ENCODE data around the gene PRKAG2. TPM values are rescaled to one million over a fixed set of nuclear protein-coding genes. Genes with fewer than 3 reads are reported as not detected.

PRKAG2 gene
- total RNA-seq, 1 donor from 2014 or later, result 130 TPM

DNA sequence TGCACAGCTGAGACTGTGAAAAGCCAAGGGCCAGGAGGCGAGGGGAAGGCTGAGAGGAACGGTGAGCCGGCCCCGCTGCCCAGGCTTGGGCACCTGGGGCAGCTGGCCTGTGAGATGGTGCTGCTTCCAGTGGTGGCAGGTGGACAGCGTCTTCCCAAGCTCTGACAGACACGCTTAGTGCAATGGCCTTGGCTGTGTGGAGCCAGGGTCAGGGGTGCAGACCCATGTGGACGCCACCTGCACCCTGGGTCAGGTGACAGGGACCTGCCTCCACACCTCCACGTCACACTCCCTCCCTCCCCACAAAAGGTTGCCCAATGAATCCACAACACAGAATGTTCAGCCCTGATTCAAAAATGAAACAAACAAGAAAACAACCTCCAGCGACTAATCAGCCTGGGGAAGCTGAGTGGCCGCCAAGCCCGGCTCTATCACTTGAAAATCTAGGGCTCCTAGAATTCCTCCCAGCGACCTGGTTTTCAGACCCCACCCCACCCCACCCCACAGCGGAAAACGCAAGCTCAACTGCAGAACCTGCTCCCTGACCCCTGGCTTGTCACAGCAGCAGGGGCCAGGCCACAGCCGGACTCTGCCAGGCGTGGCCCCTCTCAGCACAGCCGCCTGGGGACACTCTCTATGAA, 54.3 kb downstream of the PRKAG2 start:
- Histone ChIP-seq H3K36me3 (no peaks in the 10 kb centered on the region), H3K4me3 (peak overlapping the region; percentile 11), H3K27me3 (ENCODE audit: low read depth) (no peaks in the 10 kb centered on the region), H3K27ac (replicated peaks) (peak overlapping the region; percentile 3), H3K4me1 (peaks cover 47% of the 10 kb centered on the region), H3K9me3 (replicated peaks) (no peaks in the 10 kb centered on the region)
- TF ChIP-seq, protein P1, sequence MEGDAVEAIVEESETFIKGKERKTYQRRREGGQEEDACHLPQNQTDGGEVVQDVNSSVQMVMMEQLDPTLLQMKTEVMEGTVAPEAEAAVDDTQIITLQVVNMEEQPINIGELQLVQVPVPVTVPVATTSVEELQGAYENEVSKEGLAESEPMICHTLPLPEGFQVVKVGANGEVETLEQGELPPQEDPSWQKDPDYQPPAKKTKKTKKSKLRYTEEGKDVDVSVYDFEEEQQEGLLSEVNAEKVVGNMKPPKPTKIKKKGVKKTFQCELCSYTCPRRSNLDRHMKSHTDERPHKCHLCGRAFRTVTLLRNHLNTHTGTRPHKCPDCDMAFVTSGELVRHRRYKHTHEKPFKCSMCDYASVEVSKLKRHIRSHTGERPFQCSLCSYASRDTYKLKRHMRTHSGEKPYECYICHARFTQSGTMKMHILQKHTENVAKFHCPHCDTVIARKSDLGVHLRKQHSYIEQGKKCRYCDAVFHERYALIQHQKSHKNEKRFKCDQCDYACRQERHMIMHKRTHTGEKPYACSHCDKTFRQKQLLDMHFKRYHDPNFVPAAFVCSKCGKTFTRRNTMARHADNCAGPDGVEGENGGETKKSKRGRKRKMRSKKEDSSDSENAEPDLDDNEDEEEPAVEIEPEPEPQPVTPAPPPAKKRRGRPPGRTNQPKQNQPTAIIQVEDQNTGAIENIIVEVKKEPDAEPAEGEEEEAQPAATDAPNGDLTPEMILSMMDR (IDR thresholded peaks at IDR 0.05; ENCODE audit: borderline replicate concordance), result no peak
- intact Hi-C loops (cut with micrococcal nuclease), result no loop called here
- DNase-seq, result no peak

DNA sequence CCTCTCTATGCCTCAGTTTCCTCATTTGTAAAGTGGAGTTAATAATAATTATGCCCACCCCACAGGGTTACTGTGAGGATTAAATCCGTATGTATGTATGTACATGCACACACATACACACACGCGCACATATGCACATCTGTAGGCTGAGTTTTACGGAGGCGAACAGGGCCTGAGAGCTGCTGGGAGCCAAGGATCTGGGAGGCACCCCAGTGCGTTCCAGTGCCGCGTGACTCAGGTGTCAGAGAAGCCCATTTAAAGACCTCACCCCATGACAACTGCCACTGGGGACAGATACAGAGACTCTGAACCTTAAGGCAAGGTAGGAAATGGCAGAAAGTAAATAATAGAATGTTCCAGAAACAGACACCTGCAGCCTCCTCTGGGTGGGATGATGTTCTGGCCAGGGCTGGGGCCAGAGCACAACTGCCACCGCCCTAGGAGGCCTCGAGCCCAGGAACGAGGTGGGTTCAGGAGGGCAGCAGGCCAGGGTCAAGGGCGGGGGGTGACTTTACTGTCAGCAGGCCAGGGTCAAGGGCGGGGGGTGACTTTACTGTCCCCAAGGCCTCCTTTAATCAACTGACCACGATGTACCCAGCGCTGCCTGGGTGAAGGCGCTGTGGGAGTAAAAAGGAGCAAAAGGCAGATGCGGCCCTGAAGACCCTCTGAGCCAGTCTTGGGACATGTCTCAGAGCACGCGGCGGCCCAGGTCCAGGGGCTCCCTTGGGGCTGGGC, 54.9 kb downstream of the PRKAG2 start:
- TF ChIP-seq, protein P1 (IDR thresholded peaks at IDR 0.05; ENCODE audit: borderline replicate concordance), result no peak
- intact Hi-C loops (cut with micrococcal nuclease), result no loop called here
- peaks cover 47% of the 10 kb centered on the region for H3K4me1 ChIP-seq
- peak overlapping the region; percentile 3 for H3K27ac ChIP-seq (replicated peaks)
- no peak for DNase-seq
- H3K36me3 ChIP-seq, result no peaks in the 10 kb centered on the region
- no peak overlapping the region for H3K4me3 ChIP-seq
- no peaks in the 10 kb centered on the region for H3K27me3 ChIP-seq (ENCODE audit: low read depth)
- H3K9me3 ChIP-seq (replicated peaks), result no peaks in the 10 kb centered on the region

DNA sequence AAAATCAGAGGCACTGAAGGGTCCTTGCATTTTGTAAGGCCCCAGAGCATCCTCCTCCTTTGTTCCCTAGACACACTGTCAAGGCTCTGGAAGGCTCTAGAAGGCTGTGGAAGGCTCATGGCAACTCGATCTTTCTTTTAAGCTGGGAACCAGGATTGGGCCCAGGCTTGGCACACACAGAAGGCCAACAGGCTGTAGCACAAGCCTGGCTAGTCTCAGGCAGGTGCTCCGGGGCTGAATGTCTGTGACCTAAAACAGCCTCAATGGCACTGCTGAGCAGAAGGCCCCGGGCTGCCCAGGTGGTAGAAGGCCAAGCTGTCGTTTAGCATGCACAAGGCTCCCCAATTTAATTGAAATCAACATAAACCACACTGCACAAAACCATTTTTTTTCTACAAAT, 55.7 kb downstream of the PRKAG2 start:
- DNase-seq, result no peak
- intact Hi-C loops (cut with micrococcal nuclease), result no loop called here

DNA sequence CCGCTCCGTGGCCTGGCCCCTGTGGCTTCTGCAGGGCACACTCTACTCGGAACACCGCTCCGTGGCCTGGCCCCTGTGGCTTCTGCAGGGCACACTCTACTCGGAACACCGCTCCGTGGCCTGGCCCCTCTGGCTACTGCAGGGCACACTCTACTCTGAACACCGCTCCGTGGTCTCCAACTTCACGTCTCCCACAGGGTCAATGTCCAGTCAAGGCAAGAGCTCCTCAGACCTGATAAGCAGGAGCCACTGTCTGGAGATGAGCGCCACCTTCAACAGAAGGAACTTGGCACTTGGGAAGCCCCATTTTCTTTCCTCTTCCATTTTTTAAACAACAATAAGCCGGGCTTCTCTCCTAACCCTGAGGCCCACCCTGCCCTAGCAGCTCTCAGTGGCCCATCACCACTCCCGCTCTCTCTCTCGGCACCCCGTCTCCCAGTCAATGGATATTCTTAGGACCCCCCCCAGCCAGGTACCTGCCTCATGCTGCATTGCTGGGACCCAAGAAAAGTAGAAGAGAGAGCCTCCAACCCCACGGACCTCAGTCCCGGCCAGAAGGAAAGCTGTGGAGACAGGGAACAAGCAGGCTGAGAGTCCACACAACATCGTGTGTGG, 56.3 kb downstream of the PRKAG2 start:
- intact Hi-C loops (cut with micrococcal nuclease), result no loop called here
- Histone ChIP-seq H3K36me3 (no peaks in the 10 kb centered on the region), H3K9me3 (replicated peaks) (no peaks in the 10 kb centered on the region), H3K27me3 (ENCODE audit: low read depth) (no peaks in the 10 kb centered on the region), H3K27ac (replicated peaks) (no peak overlapping the region), H3K4me1 (peaks cover 45% of the 10 kb centered on the region), H3K4me3 (no peak overlapping the region)
- DNase-seq, result no peak
- TF ChIP-seq, protein P1 (IDR thresholded peaks at IDR 0.05; ENCODE audit: borderline replicate concordance), result no peak

More for the DNA sequence above, 55.7 kb downstream of the PRKAG2 start:
- no peak overlapping the region for H3K27ac ChIP-seq (replicated peaks)
- no peaks in the 10 kb centered on the region for H3K36me3 ChIP-seq
- peaks cover 47% of the 10 kb centered on the region for H3K4me1 ChIP-seq
- H3K9me3 ChIP-seq (replicated peaks), result no peaks in the 10 kb centered on the region
- TF ChIP-seq, protein P1 (IDR thresholded peaks at IDR 0.05; ENCODE audit: borderline replicate concordance), result no peak
- no peaks in the 10 kb centered on the region for H3K27me3 ChIP-seq (ENCODE audit: low read depth)
- H3K4me3 ChIP-seq, result no peak overlapping the region

DNA sequence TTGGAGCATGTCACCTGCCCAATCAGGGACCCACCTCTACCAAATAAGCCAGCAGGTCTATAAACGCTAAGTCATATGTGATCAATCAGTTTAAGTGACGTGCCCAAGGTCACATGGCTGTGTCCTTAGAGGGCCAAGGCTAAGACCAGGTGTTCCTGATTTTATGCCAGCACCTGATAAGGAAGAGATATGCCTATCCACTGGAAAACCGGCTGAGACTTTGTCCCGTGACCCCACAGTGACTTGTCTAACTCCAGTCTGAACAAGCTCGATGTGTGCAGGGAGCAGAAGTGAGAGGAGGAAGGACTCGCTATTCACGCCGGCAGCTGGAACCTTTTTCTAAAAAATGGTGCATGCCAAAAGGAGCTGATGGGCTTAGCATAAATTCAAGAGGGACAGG, 57.0 kb downstream of the PRKAG2 start:
- H3K4me3 ChIP-seq, result no peak overlapping the region
- no peaks in the 10 kb centered on the region for H3K27me3 ChIP-seq (ENCODE audit: low read depth)
- H3K4me1 ChIP-seq, result peaks cover 38% of the 10 kb centered on the region
- intact Hi-C loops (cut with micrococcal nuclease), result no loop called here
- DNase-seq, result no peak
- no peak overlapping the region for H3K27ac ChIP-seq (replicated peaks)
- no peaks in the 10 kb centered on the region for H3K36me3 ChIP-seq
- no peaks in the 10 kb centered on the region for H3K9me3 ChIP-seq (replicated peaks)
- TF ChIP-seq, protein P1 (IDR thresholded peaks at IDR 0.05; ENCODE audit: borderline replicate concordance), result no peak
